Measurements from ENCODE around the gene SKP1. TPM values are rescaled to one million over a fixed set of nuclear protein-coding genes. Genes with fewer than 3 reads are reported as not detected.

Gene SKP1
- polyA plus RNA-seq, 4 donors = 586 to 942 (median 756) TPM

Other genes starting within 250 kb of the SKP1 start
- 100 to 1,000 TPM; 110 to 164 (median 136) TPM for gene C5orf15, start 208.3 kb downstream of the SKP1 start, polyA plus RNA-seq (ENCODE audit: insufficient read length in 4 of 4)
- gene VDAC1, start 172.0 kb downstream of the SKP1 start, polyA plus RNA-seq (ENCODE audit: insufficient read length in 4 of 4) = 100 to 1,000 TPM in 3 of 4 donors, 10 to 100 TPM in 1; 94.2 to 208 (median 180) TPM
- gene TCF7, start 62.3 kb downstream of the SKP1 start, polyA plus RNA-seq (ENCODE audit: insufficient read length in 4 of 4) = 10 to 100 TPM in 3 of 4 donors, 1 to 10 TPM in 1; 3.6 to 17.2 (median 12.9) TPM
- 100 to 1,000 TPM; 172 to 236 (median 195) TPM for gene PPP2CA, start 49.1 kb upstream of the SKP1 start, polyA plus RNA-seq (ENCODE audit: insufficient read length in 4 of 4)
- 1 to 10 TPM; 4.3 to 8.2 (median 6.1) TPM for gene CDKL3, start 190.2 kb upstream of the SKP1 start, polyA plus RNA-seq (ENCODE audit: insufficient read length in 4 of 4)
- gene UBE2B, start 194.6 kb upstream of the SKP1 start, polyA plus RNA-seq (ENCODE audit: insufficient read length in 4 of 4) = 100 to 1,000 TPM; 123 to 149 (median 134) TPM
- 10 to 100 TPM; 20.3 to 33.7 (median 32.3) TPM for gene CDKN2AIPNL, start 234.9 kb upstream of the SKP1 start, polyA plus RNA-seq (ENCODE audit: insufficient read length in 4 of 4)

Data from left renal pelvis (tissue), 4 donors.